ENCODE results near the gene TMEM74B.
A peak's percentile ranks its signal among the peaks of the same experiment; 100 is the strongest.
"Not testable (repeated sequence)": the region's sequence is repeated elsewhere in the genome, so short reads cannot be mapped to it uniquely, and the experiment has no call there.

The TMEM74B gene

GRCh38 chr20:1155342-1155741 is 29.4 kb downstream of the TMEM74B start:
- TF ChIP-seq GATA1 (IDR thresholded peaks at IDR 0.05; ENCODE audit: low read depth, low read length) (no peak), POLR2A (IDR thresholded peaks at IDR 0.05; ENCODE audit: low read length) (no peak)
- DNase-seq: no peak

- DNase-seq: peak in 1 of 2 experiments; percentile 14
- TF ChIP-seq GATA1 (IDR thresholded peaks at IDR 0.05; ENCODE audit: low read depth, low read length): no peak
- no peak for TF ChIP-seq POLR2A (IDR thresholded peaks at IDR 0.05; ENCODE audit: low read length)
Observed at GRCh38 chr20:1154691-1155090, 30.1 kb downstream of the TMEM74B start.

GRCh38 chr20:1154226-1154625 is 30.6 kb downstream of the TMEM74B start:
- DNase-seq: no peak
- no peak for TF ChIP-seq GATA1 (IDR thresholded peaks at IDR 0.05; ENCODE audit: low read depth, low read length)
- TF ChIP-seq POLR2A (IDR thresholded peaks at IDR 0.05; ENCODE audit: low read length): no peak

- no peak for DNase-seq
- TF ChIP-seq GATA1 (IDR thresholded peaks at IDR 0.05; ENCODE audit: low read depth, low read length) (no peak), POLR2A (IDR thresholded peaks at IDR 0.05; ENCODE audit: low read length) (no peak)
Observed at GRCh38 chr20:1150968-1151367, 33.8 kb downstream of the TMEM74B start.

- peak; percentile 22 to 63 for DNase-seq
Observed at GRCh38 chr20:1150218-1150617, 34.6 kb downstream of the TMEM74B start.

GRCh38 chr20:1149812-1150211 is 35.0 kb downstream of the TMEM74B start:
- not testable (repeated sequence) for DNase-seq

More at GRCh38 chr20:1150218-1150617, 34.6 kb downstream of the TMEM74B start:
- TF ChIP-seq POLR2A (IDR thresholded peaks at IDR 0.05; ENCODE audit: low read length): no peak
- no peak for TF ChIP-seq GATA1 (IDR thresholded peaks at IDR 0.05; ENCODE audit: low read depth, low read length)

- DNase-seq: no peak
- TF ChIP-seq GATA1 (IDR thresholded peaks at IDR 0.05; ENCODE audit: low read depth, low read length): no peak
- TF ChIP-seq POLR2A (IDR thresholded peaks at IDR 0.05; ENCODE audit: low read length): no peak
Observed at GRCh38 chr20:1146957-1147356, 37.8 kb downstream of the TMEM74B start.

- TF ChIP-seq GATA1 (IDR thresholded peaks at IDR 0.05; ENCODE audit: low read depth, low read length): no peak
- TF ChIP-seq POLR2A (IDR thresholded peaks at IDR 0.05; ENCODE audit: low read length): no peak
- DNase-seq: peak; percentile 17 to 43
Observed at GRCh38 chr20:1144401-1145172, 40.2 kb downstream of the TMEM74B start.

- no peak for DNase-seq
- TF ChIP-seq POLR2A (IDR thresholded peaks at IDR 0.05; ENCODE audit: low read length) (no peak), GATA1 (IDR thresholded peaks at IDR 0.05; ENCODE audit: low read depth, low read length) (no peak)
Observed at GRCh38 chr20:1137236-1137635, 47.5 kb downstream of the TMEM74B start.

GRCh38 chr20:1134836-1135235 is 49.9 kb downstream of the TMEM74B start:
- TF ChIP-seq POLR2A (IDR thresholded peaks at IDR 0.05; ENCODE audit: low read length): no peak
- TF ChIP-seq GATA1 (IDR thresholded peaks at IDR 0.05; ENCODE audit: low read depth, low read length): no peak
- no peak for DNase-seq

- TF ChIP-seq POLR2A (IDR thresholded peaks at IDR 0.05; ENCODE audit: low read length): no peak
- no peak for TF ChIP-seq GATA1 (IDR thresholded peaks at IDR 0.05; ENCODE audit: low read depth, low read length)
- DNase-seq: no peak
Observed at GRCh38 chr20:1134355-1134754, 50.4 kb downstream of the TMEM74B start.

GRCh38 chr20:1131354-1131753 is 53.4 kb downstream of the TMEM74B start:
- no peak for TF ChIP-seq GATA1 (IDR thresholded peaks at IDR 0.05; ENCODE audit: low read depth, low read length)
- no peak for TF ChIP-seq POLR2A (IDR thresholded peaks at IDR 0.05; ENCODE audit: low read length)
- DNase-seq: no peak

- peak in 1 of 2 experiments; percentile 14 for DNase-seq
- no peak for TF ChIP-seq GATA1 (IDR thresholded peaks at IDR 0.05; ENCODE audit: low read depth, low read length)
- TF ChIP-seq POLR2A (IDR thresholded peaks at IDR 0.05; ENCODE audit: low read length): no peak
Observed at GRCh38 chr20:1130847-1131246, 53.9 kb downstream of the TMEM74B start.

Data from erythroblast (primary cell).